Measurements from ENCODE around the gene TBX4.

DNA sequence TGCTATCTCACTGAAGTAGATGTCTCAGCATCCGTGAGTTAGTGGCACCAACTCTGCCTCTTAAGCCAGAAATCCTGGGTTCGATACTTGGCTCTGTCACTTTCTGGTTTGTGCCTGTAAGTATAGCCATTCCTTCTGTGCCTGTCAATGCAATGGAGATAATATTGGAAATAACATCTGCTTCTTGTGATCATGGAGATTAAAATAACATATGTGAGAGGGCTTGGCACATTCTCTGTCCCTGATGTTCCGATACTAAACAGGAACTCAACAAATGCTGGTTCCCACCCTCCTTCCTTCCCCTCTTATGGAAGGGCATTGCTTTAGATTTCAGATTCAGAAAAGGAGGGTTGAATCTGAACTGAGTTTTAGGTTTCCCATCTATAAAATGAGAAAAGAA is 39.8 kb downstream of the TBX4 start:
- no peak for TF ChIP-seq TAF9B (IDR thresholded peaks at IDR 0.05; ENCODE audit: partially characterized antibody)
- no peak for TF ChIP-seq TRIM28 (IDR thresholded peaks at IDR 0.05)
- TF ChIP-seq SREBF2 (CRISPR knock-in tag; IDR thresholded peaks at IDR 0.05) = no peak
- TF ChIP-seq, protein P1, sequence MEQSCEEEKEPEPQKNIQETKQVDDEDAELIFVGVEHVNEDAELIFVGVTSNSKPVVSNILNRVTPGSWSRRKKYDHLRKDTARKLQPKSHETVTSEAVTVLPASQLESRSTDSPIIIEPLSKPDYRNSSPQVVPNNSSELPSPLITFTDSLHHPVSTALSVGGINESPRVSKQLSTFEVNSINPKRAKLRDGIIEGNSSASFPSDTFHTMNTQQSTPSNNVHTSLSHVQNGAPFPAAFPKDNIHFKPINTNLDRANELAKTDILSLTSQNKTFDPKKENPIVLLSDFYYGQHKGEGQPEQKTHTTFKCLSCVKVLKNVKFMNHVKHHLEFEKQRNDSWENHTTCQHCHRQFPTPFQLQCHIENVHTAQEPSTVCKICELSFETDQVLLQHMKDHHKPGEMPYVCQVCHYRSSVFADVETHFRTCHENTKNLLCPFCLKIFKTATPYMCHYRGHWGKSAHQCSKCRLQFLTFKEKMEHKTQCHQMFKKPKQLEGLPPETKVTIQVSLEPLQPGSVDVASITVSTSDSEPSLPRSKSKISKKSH (CRISPR knock-in tag; IDR thresholded peaks at IDR 0.05) = no peak
- TF ChIP-seq MXI1 (IDR thresholded peaks at IDR 0.05; ENCODE audit: low read depth, low read length) = no peak
- TF ChIP-seq HMG20A (CRISPR knock-in tag; conservative IDR thresholded peaks at IDR 0.05) = no peak
- TF ChIP-seq, protein P2, sequence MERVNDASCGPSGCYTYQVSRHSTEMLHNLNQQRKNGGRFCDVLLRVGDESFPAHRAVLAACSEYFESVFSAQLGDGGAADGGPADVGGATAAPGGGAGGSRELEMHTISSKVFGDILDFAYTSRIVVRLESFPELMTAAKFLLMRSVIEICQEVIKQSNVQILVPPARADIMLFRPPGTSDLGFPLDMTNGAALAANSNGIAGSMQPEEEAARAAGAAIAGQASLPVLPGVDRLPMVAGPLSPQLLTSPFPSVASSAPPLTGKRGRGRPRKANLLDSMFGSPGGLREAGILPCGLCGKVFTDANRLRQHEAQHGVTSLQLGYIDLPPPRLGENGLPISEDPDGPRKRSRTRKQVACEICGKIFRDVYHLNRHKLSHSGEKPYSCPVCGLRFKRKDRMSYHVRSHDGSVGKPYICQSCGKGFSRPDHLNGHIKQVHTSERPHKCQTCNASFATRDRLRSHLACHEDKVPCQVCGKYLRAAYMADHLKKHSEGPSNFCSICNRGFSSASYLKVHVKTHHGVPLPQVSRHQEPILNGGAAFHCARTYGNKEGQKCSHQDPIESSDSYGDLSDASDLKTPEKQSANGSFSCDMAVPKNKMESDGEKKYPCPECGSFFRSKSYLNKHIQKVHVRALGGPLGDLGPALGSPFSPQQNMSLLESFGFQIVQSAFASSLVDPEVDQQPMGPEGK (CRISPR knock-in tag; IDR thresholded peaks at IDR 0.05; ENCODE audit: borderline replicate concordance) = no peak
- no peak for TF ChIP-seq ZNF644 (tag; IDR thresholded peaks at IDR 0.05; ENCODE audit: low read depth)
- TF ChIP-seq CEBPB (tag; IDR thresholded peaks at IDR 0.05) = no peak

Measured in K562 (cell line).